Measurements from ENCODE around the gene WNT3A.

- TF ChIP-seq CTCF (conservative IDR thresholded peaks at IDR 0.05; ENCODE audit: low read depth in 2 of 2) (no peak), POLR2AphosphoS5 (IDR thresholded peaks at IDR 0.05; ENCODE audit: low read depth) (no peak), JUNB (IDR thresholded peaks at IDR 0.05; ENCODE audit: unreplicated experiment) (no peak), REST (IDR thresholded peaks at IDR 0.05; ENCODE audit: unreplicated experiment) (no peak), EZH2phosphoT487 (IDR thresholded peaks at IDR 0.05; ENCODE audit: unreplicated experiment) (no peak)
Measured at GRCh38 chr1:228021355-228022030, 14.7 kb downstream of the WNT3A start.

Measured in GM23338 (cell line).